ENCODE data around the gene TMC8.
A peak's percentile ranks its signal among the peaks of the same experiment; 100 is the strongest.
"Not testable (repeated sequence)": the region's sequence is repeated elsewhere in the genome, so short reads cannot be mapped to it uniquely, and the experiment has no call there.

Gene TMC8

GRCh38 chr17:78163881-78164747 is 33.5 kb downstream of the TMC8 start:
- DNase-seq, result peak; percentile 55

GRCh38 chr17:78164748-78165607 is 34.4 kb downstream of the TMC8 start:
- DNase-seq, result peak; percentile 59

GRCh38 chr17:78166416-78166815 is 35.8 kb downstream of the TMC8 start:
- DNase-seq, result no peak

GRCh38 chr17:78168242-78168902 is 37.8 kb downstream of the TMC8 start, which contains the start of gene SYNGR2:
Gene SYNGR2 (plus strand): TSS chr17:78168581. CDS start chr17:78168617, 36 bp downstream.
- peak; percentile 93 for DNase-seq

- peak; percentile 88 for DNase-seq
Measured at GRCh38 chr17:78168903-78169793, 38.6 kb downstream of the TMC8 start.

- peak; percentile 58 for DNase-seq
Measured at GRCh38 chr17:78170692-78171590, 40.4 kb downstream of the TMC8 start.

- not testable (repeated sequence) for DNase-seq
Measured at GRCh38 chr17:78171591-78172248, 41.1 kb downstream of the TMC8 start.

GRCh38 chr17:78172249-78173051 is 41.9 kb downstream of the TMC8 start:
- DNase-seq, result peak; percentile 58

- DNase-seq, result no peak
Measured at GRCh38 chr17:78173097-78173715, 42.6 kb downstream of the TMC8 start.

- no peak for DNase-seq
Measured at GRCh38 chr17:78174346-78174869, 43.8 kb downstream of the TMC8 start.

- DNase-seq, result no peak
Measured at GRCh38 chr17:78174870-78175642, 44.5 kb downstream of the TMC8 start.

- no peak for DNase-seq
Measured at GRCh38 chr17:78175643-78175981, 45.0 kb downstream of the TMC8 start.

GRCh38 chr17:78176548-78177025 is 46.0 kb downstream of the TMC8 start:
- DNase-seq, result peak; percentile 92

GRCh38 chr17:78179372-78179771 is 48.8 kb downstream of the TMC8 start:
- peak; percentile 89 for DNase-seq

- no peak for DNase-seq
Measured at GRCh38 chr17:78180083-78180482, 49.5 kb downstream of the TMC8 start.

GRCh38 chr17:78180508-78180907 is 49.9 kb downstream of the TMC8 start:
- DNase-seq, result no peak

- no peak for DNase-seq
Measured at GRCh38 chr17:78182504-78182903, 51.9 kb downstream of the TMC8 start.

GRCh38 chr17:78183916-78184315 is 53.3 kb downstream of the TMC8 start:
- no peak for DNase-seq

Measured in islet precursor cell (in vitro differentiated cells).